ENCODE results near the gene PDCD6IP. TPM values are rescaled to one million over a fixed set of nuclear protein-coding genes. Genes with fewer than 3 reads are reported as not detected.
"Not testable (repeated sequence)": the region's sequence is repeated elsewhere in the genome, so short reads cannot be mapped to it uniquely, and the experiment has no call there.

PDCD6IP gene
- total RNA-seq, 3 donors from 2014 or later, result 305 to 521 (median 428) TPM

DNA sequence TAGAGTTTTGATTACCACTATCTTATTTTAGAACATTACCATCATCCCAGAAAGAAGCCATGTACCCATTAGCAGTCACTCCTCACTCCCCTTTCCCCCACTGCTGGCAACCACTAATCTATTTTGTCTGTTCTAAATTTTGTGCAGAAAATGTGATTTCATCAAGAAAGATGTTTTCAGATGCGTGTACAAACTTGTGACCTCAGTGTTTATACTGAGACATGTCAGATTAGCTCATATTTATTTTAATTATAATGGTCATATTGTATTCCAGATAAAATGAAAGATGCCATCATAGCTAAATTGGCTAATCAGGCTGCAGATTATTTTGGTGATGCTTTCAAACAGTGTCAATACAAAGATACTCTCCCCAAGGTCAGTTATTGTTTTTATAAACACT, 27.8 kb downstream of the PDCD6IP start:
- Histone ChIP-seq H3K4me1 (ENCODE audit: low read depth) (no peaks in the 10 kb centered on the region), H3K4me3 (no peak overlapping the region), H3K36me3 (ENCODE audit: low read depth) (peaks cover 4% of the 10 kb centered on the region), H3K9me3 (no peaks in the 10 kb centered on the region)
- intact Hi-C loops (cut with DNase I, micrococcal nuclease), result no loop called here
- DNase-seq, result no peak
- ATAC-seq, result no peak
- TF ChIP-seq, protein P1, sequence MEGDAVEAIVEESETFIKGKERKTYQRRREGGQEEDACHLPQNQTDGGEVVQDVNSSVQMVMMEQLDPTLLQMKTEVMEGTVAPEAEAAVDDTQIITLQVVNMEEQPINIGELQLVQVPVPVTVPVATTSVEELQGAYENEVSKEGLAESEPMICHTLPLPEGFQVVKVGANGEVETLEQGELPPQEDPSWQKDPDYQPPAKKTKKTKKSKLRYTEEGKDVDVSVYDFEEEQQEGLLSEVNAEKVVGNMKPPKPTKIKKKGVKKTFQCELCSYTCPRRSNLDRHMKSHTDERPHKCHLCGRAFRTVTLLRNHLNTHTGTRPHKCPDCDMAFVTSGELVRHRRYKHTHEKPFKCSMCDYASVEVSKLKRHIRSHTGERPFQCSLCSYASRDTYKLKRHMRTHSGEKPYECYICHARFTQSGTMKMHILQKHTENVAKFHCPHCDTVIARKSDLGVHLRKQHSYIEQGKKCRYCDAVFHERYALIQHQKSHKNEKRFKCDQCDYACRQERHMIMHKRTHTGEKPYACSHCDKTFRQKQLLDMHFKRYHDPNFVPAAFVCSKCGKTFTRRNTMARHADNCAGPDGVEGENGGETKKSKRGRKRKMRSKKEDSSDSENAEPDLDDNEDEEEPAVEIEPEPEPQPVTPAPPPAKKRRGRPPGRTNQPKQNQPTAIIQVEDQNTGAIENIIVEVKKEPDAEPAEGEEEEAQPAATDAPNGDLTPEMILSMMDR (IDR thresholded peaks at IDR 0.05), result no peak

DNA sequence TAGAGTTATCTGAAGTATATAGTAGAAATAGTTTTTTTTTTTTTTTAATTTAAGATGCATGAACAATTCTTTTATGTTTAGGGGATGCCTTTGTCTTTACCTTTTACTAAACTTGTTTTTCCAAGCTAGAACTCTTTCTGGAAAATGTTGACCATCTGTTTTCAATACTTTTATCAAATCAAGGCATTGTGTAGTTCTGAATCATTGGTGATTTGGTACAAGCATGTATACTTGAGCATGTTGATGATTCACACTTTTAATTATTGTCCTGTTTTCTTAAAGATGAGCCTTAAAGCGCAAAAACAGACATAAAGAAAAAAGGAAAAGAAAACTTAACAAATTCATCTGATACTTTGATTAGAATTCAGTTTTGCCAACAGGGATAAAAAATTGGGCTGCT, 28.3 kb downstream of the PDCD6IP start:
- Histone ChIP-seq H3K4me1 (ENCODE audit: low read depth) (no peaks in the 10 kb centered on the region), H3K9me3 (no peaks in the 10 kb centered on the region), H3K36me3 (ENCODE audit: low read depth) (peaks cover 4% of the 10 kb centered on the region), H3K4me3 (no peak overlapping the region)
- DNase-seq (no peak), ATAC-seq (no peak)
- intact Hi-C loops (cut with DNase I, micrococcal nuclease), result no loop called here
- TF ChIP-seq, protein P1 (IDR thresholded peaks at IDR 0.05), result no peak

DNA sequence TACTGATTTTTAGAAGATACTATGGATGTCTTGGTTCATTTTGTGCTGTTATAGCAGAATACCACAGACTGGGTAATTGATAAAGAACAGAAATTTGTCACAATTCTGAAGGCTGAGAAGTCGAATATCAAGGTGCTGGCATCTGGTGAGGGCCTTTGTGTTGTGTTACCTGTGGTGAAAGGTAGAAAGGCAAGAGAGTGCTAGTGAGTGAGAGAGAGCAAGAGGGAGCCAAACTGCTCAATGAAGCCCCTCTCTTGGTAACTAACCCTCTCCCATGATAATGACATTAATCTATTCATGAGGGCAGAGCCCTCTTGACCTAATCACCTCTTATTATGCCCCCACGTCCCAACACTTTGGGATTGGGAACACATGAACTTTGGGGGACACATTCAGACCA, 31.3 kb downstream of the PDCD6IP start:
- no peaks in the 10 kb centered on the region for H3K4me1 ChIP-seq (ENCODE audit: low read depth)
- ATAC-seq (no peak), DNase-seq (no peak)
- no peaks in the 10 kb centered on the region for H3K9me3 ChIP-seq
- peaks cover 4% of the 10 kb centered on the region for H3K36me3 ChIP-seq (ENCODE audit: low read depth)
- TF ChIP-seq, protein P1 (IDR thresholded peaks at IDR 0.05), result no peak
- intact Hi-C loops (cut with DNase I, micrococcal nuclease), result no loop called here
- H3K4me3 ChIP-seq, result no peak overlapping the region

DNA sequence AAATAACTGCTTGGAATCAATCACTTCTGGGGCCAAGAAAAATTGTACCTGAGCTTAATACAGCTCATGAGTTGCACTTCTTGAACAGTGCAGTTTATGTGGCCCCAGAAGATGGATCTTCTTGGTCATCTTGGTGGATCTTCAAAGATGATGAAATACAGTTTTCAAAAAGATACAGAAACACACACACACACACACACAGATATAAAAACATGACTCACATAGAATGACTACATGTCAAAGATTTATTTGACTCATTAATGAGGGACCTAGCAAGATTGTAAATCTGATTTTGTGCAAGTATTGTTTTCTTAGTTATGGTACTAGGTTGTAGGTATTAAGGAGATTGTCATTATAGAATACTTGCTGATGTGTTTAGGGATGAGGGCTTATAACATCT, 32.6 kb downstream of the PDCD6IP start:
- H3K4me3 ChIP-seq, result no peak overlapping the region
- TF ChIP-seq, protein P1 (IDR thresholded peaks at IDR 0.05), result no peak
- ATAC-seq, result no peak
- H3K36me3 ChIP-seq (ENCODE audit: low read depth), result peaks cover 4% of the 10 kb centered on the region
- intact Hi-C loops (cut with DNase I, micrococcal nuclease), result no loop called here
- H3K9me3 ChIP-seq, result no peaks in the 10 kb centered on the region
- no peak for DNase-seq
- H3K4me1 ChIP-seq (ENCODE audit: low read depth), result no peaks in the 10 kb centered on the region

DNA sequence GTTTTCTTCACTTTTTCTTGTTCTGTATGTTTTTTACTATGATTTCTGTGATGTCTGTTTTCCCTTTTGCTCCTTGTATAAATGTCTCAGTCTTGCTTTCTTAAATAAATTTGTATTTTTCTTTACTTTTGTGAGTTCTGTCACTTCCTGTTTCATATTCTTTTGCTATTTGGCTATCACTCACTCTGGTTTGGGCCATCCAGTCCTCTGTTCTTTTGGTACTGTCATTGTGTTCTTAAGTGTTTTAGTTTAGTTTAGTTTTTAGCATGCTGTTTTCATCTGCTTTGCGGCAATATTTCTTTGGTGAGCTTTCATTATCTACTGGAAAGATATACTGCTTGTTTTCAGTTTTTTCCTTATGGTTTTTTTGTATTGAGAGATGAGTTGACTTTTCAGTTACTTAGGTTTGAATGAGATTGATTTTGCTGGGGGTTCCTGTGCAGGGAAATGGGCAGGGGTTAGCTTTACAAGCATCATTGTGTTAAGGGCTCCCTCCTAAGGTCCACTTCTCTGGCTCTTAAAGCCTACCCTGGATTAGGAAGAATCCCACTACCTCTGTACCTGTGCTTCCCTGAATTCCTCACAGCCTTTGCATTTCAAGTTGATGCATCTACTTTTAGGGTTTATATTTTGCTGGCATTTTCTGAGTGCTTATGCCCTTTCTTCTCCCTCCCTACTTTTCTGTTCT, 35.1 kb downstream of the PDCD6IP start:
- Histone ChIP-seq H3K4me3 (no peak overlapping the region), H3K9me3 (no peaks in the 10 kb centered on the region), H3K4me1 (ENCODE audit: low read depth) (no peaks in the 10 kb centered on the region), H3K36me3 (ENCODE audit: low read depth) (no peaks in the 10 kb centered on the region)
- DNase-seq (no peak), ATAC-seq (no peak)
- intact Hi-C loops (cut with DNase I, micrococcal nuclease), result no loop called here
- TF ChIP-seq, protein P1 (IDR thresholded peaks at IDR 0.05), result no peak

DNA sequence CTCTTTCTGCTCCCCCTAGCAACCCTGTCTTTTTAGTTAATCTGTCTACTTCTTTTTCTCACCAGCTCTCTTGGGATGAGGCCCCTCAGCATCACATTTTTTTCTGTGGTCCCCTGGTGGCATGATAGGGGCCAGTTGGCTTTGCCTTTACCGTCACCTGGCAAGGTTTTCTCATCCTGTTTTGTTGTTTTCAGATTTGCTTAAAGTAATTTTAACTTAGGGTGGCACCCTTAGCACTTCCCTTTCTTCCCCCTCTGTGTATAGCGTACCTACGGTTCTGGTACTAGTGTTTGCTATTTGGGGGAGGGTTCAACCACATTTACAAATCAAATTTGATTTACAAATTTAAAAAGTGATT, 35.6 kb downstream of the PDCD6IP start:
- no peak for DNase-seq
- no peak overlapping the region for H3K4me3 ChIP-seq
- H3K36me3 ChIP-seq (ENCODE audit: low read depth), result no peaks in the 10 kb centered on the region
- TF ChIP-seq, protein P1 (IDR thresholded peaks at IDR 0.05), result no peak
- no peak for ATAC-seq
- H3K9me3 ChIP-seq, result no peaks in the 10 kb centered on the region
- H3K4me1 ChIP-seq (ENCODE audit: low read depth), result no peaks in the 10 kb centered on the region
- intact Hi-C loops (cut with DNase I, micrococcal nuclease), result no loop called here

DNA sequence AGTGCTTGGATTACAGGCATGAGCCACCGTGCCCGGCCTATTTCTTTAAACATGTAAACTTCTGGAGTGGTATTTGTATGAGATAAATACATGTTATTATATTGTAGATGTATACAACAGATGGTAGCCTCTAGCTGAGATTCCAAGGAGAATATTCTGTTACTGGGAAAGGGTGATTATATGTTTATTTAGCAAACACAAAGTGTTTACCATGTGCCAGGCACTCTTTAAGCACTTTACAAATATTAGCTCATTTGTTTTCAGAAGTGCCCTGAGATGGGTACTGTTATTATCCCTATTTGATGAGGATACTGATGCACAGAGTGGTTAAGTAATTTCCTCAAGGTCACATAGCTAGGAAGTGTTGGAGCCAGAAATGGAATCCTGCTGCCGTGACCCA, 38.8 kb downstream of the PDCD6IP start:
- H3K36me3 ChIP-seq (ENCODE audit: low read depth); intact Hi-C loops (cut with DNase I, micrococcal nuclease); H3K4me3 ChIP-seq; H3K9me3 ChIP-seq; H3K4me1 ChIP-seq (ENCODE audit: low read depth); DNase-seq: not testable (repeated sequence)
- ATAC-seq, result peak; percentile 21

All from mucosa of descending colon (tissue), 3 donors.